ENCODE results near the gene NTRK3.

The NTRK3 gene

DNA sequence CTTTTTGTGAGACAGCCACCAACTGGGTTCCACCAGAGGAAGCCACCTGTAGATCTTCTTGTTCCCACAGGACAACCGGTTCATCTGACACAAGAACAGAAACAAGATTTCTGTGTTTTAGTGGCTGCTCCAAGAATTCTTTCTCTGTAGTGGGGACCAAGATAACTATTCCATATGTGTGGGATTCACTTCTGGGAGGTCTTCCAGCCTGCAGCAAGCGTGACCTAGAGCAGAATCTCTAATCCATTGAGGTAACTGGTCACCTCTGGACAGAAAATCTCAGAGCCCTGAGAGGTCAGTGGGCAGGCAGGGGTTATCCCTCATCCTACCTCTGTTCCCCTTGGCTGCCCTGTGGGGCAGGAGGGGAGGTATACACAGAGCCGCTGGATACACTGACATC lies 311.3 kb downstream of the NTRK3 start:
- Histone ChIP-seq H3K9me3 (ENCODE audit: insufficient read depth, low read length, severe bottlenecking) (no peaks in the 10 kb centered on the region), H4K20me1 (ENCODE audit: insufficient read depth, low read length) (no peaks in the 10 kb centered on the region), H3K79me2 (ENCODE audit: insufficient read depth, low read length) (no peaks in the 10 kb centered on the region), H3K36me3 (ENCODE audit: insufficient read depth, low read length) (no peaks in the 10 kb centered on the region), H3K4me2 (ENCODE audit: insufficient read depth, low read length) (no peak overlapping the region), H3K4me3 (ENCODE audit: low read depth in 1 of 2, low read length in 2 of 2) (no peak overlapping the region), H2AFZ (ENCODE audit: low read depth, low read length) (no peak overlapping the region), H3K27ac (ENCODE audit: low read length) (no peak overlapping the region), H3K4me1 (ENCODE audit: insufficient read depth, low read length) (no peaks in the 10 kb centered on the region), H3K9ac (ENCODE audit: low read depth, low read length) (no peak overlapping the region), H3K27me3 (ENCODE audit: insufficient read depth, low read length, poor library complexity) (peaks cover 3% of the 10 kb centered on the region)
- ATAC-seq (ENCODE audit: insufficient read depth, low read depth) (no peak), DNase-seq (no peak)
- TF ChIP-seq EZH2 (IDR thresholded peaks at IDR 0.05; ENCODE audit: borderline replicate concordance, low read depth, low read length, severe bottlenecking) = no peak
- TF ChIP-seq, protein P1, sequence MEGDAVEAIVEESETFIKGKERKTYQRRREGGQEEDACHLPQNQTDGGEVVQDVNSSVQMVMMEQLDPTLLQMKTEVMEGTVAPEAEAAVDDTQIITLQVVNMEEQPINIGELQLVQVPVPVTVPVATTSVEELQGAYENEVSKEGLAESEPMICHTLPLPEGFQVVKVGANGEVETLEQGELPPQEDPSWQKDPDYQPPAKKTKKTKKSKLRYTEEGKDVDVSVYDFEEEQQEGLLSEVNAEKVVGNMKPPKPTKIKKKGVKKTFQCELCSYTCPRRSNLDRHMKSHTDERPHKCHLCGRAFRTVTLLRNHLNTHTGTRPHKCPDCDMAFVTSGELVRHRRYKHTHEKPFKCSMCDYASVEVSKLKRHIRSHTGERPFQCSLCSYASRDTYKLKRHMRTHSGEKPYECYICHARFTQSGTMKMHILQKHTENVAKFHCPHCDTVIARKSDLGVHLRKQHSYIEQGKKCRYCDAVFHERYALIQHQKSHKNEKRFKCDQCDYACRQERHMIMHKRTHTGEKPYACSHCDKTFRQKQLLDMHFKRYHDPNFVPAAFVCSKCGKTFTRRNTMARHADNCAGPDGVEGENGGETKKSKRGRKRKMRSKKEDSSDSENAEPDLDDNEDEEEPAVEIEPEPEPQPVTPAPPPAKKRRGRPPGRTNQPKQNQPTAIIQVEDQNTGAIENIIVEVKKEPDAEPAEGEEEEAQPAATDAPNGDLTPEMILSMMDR (IDR thresholded peaks at IDR 0.05; ENCODE audit: borderline replicate concordance, extremely low read depth, low read length, poor library complexity, severe bottlenecking) = no peak

- ATAC-seq (ENCODE audit: insufficient read depth, low read depth) (no peak), DNase-seq (no peak)
- Histone ChIP-seq H3K4me2 (ENCODE audit: insufficient read depth, low read length) (no peak overlapping the region), H3K27me3 (ENCODE audit: insufficient read depth, low read length, poor library complexity) (peaks cover 3% of the 10 kb centered on the region), H3K4me3 (ENCODE audit: low read depth in 1 of 2, low read length in 2 of 2) (no peak overlapping the region), H3K27ac (ENCODE audit: low read length) (no peak overlapping the region), H3K9me3 (ENCODE audit: insufficient read depth, low read length, severe bottlenecking) (no peaks in the 10 kb centered on the region), H3K4me1 (ENCODE audit: insufficient read depth, low read length) (no peaks in the 10 kb centered on the region), H2AFZ (ENCODE audit: low read depth, low read length) (no peak overlapping the region), H3K36me3 (ENCODE audit: insufficient read depth, low read length) (no peaks in the 10 kb centered on the region), H3K9ac (ENCODE audit: low read depth, low read length) (no peak overlapping the region), H4K20me1 (ENCODE audit: insufficient read depth, low read length) (no peaks in the 10 kb centered on the region), H3K79me2 (ENCODE audit: insufficient read depth, low read length) (no peaks in the 10 kb centered on the region)
- TF ChIP-seq, protein P1 (IDR thresholded peaks at IDR 0.05; ENCODE audit: borderline replicate concordance, extremely low read depth, low read length, poor library complexity, severe bottlenecking) = no peak
- no peak for TF ChIP-seq EZH2 (IDR thresholded peaks at IDR 0.05; ENCODE audit: borderline replicate concordance, low read depth, low read length, severe bottlenecking)
Observed at GRCh38 chr15:87944691-87945090, 311.8 kb downstream of the NTRK3 start.

DNA sequence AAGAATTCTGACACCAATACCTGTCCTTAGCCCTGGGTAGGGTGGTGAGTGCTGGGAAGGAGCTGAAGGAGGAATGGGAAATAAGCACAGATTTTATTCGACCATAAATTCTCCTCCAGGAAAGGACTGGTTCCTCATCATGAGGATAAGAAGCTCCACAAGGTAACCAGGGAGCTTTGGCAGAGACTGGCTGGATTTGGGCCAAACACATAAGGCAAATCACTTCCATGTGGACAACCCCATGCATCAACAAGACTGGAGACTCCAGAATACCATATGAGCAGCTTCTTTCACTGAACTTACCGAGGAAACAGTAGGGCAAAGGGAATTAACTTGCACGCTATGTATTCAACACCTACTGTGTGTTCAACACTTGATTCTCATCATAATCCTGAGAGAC lies 312.5 kb downstream of the NTRK3 start:
- H3K4me2 ChIP-seq (ENCODE audit: insufficient read depth, low read length) = no peak overlapping the region
- H3K9me3 ChIP-seq (ENCODE audit: insufficient read depth, low read length, severe bottlenecking) = no peaks in the 10 kb centered on the region
- no peak for TF ChIP-seq EZH2 (IDR thresholded peaks at IDR 0.05; ENCODE audit: borderline replicate concordance, low read depth, low read length, severe bottlenecking)
- DNase-seq (no peak), ATAC-seq (ENCODE audit: insufficient read depth, low read depth) (no peak)
- no peak overlapping the region for H3K27ac ChIP-seq (ENCODE audit: low read length)
- H3K4me1 ChIP-seq (ENCODE audit: insufficient read depth, low read length) = no peaks in the 10 kb centered on the region
- no peak overlapping the region for H3K9ac ChIP-seq (ENCODE audit: low read depth, low read length)
- H2AFZ ChIP-seq (ENCODE audit: low read depth, low read length) = no peak overlapping the region
- no peaks in the 10 kb centered on the region for H3K79me2 ChIP-seq (ENCODE audit: insufficient read depth, low read length)
- peaks cover 3% of the 10 kb centered on the region for H3K27me3 ChIP-seq (ENCODE audit: insufficient read depth, low read length, poor library complexity)
- H4K20me1 ChIP-seq (ENCODE audit: insufficient read depth, low read length) = no peaks in the 10 kb centered on the region
- H3K4me3 ChIP-seq (ENCODE audit: low read depth in 1 of 2, low read length in 2 of 2) = no peak overlapping the region
- H3K36me3 ChIP-seq (ENCODE audit: insufficient read depth, low read length) = no peaks in the 10 kb centered on the region

DNA sequence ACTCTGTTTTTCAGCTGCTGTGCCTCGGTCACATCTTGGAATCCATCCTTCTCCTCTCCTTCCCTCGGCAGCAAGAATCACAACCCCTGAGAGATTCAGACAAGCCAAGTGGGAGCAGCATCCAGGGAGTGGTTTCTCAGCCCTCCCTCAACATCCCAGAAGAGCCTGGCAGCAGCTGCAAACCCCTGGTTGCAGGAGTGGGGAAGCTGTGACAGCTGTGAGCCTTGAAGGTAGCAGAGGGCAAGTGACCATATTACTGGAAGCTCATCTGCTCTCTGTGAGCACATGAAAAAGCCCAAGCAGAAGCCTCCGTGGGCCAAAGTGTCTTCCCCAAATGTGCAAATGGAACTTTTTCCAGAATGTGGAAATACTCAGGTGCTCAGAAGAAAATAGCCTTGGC lies 312.9 kb downstream of the NTRK3 start:
- no peak overlapping the region for H2AFZ ChIP-seq (ENCODE audit: low read depth, low read length)
- H3K27ac ChIP-seq (ENCODE audit: low read length) = no peak overlapping the region
- H3K9ac ChIP-seq (ENCODE audit: low read depth, low read length) = no peak overlapping the region
- peaks cover 3% of the 10 kb centered on the region for H3K27me3 ChIP-seq (ENCODE audit: insufficient read depth, low read length, poor library complexity)
- H3K4me1 ChIP-seq (ENCODE audit: insufficient read depth, low read length) = no peaks in the 10 kb centered on the region
- DNase-seq (no peak), ATAC-seq (ENCODE audit: insufficient read depth, low read depth) (no peak)
- H3K4me2 ChIP-seq (ENCODE audit: insufficient read depth, low read length) = no peak overlapping the region
- H3K79me2 ChIP-seq (ENCODE audit: insufficient read depth, low read length) = no peaks in the 10 kb centered on the region
- H3K36me3 ChIP-seq (ENCODE audit: insufficient read depth, low read length) = no peaks in the 10 kb centered on the region
- H3K9me3 ChIP-seq (ENCODE audit: insufficient read depth, low read length, severe bottlenecking) = no peaks in the 10 kb centered on the region
- H4K20me1 ChIP-seq (ENCODE audit: insufficient read depth, low read length) = no peaks in the 10 kb centered on the region
- H3K4me3 ChIP-seq (ENCODE audit: low read depth in 1 of 2, low read length in 2 of 2) = no peak overlapping the region
- TF ChIP-seq, protein P1 (IDR thresholded peaks at IDR 0.05; ENCODE audit: borderline replicate concordance, extremely low read depth, low read length, poor library complexity, severe bottlenecking) = no peak
- no peak for TF ChIP-seq EZH2 (IDR thresholded peaks at IDR 0.05; ENCODE audit: borderline replicate concordance, low read depth, low read length, severe bottlenecking)
